ENCODE results near the gene RBM18. TPM values are rescaled to one million over a fixed set of nuclear protein-coding genes. Genes with fewer than 3 reads are reported as not detected.

RBM18 gene
- total RNA-seq, 4 donors from 2014 or later = 8.1 to 18.8 (median 10.1) TPM

- TF ChIP-seq, protein P1, sequence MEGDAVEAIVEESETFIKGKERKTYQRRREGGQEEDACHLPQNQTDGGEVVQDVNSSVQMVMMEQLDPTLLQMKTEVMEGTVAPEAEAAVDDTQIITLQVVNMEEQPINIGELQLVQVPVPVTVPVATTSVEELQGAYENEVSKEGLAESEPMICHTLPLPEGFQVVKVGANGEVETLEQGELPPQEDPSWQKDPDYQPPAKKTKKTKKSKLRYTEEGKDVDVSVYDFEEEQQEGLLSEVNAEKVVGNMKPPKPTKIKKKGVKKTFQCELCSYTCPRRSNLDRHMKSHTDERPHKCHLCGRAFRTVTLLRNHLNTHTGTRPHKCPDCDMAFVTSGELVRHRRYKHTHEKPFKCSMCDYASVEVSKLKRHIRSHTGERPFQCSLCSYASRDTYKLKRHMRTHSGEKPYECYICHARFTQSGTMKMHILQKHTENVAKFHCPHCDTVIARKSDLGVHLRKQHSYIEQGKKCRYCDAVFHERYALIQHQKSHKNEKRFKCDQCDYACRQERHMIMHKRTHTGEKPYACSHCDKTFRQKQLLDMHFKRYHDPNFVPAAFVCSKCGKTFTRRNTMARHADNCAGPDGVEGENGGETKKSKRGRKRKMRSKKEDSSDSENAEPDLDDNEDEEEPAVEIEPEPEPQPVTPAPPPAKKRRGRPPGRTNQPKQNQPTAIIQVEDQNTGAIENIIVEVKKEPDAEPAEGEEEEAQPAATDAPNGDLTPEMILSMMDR (IDR thresholded peaks at IDR 0.05; ENCODE audit: low read depth) = no peak
These were observed 36.5 kb downstream of the RBM18 start for GRCh38 chr9:122228191-122228567.

DNA sequence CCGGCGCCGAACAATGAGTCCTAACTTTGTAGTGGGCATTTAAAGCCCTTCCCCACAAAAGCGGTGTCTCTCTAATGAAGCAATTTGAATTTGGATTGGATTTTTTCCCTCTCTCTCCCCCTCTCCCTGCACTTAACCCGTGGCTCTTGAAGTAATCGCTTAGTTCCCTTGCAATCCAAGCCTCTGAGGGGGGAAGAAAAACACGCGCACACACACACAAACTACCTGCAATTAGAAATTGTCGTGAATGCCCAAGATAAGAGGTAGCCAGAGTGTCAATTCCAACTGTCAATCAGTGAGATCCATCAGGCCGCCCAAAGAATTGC lies 37.1 kb downstream of the RBM18 start:
- TF ChIP-seq, protein P1 (IDR thresholded peaks at IDR 0.05; ENCODE audit: low read depth) = no peak

DNA sequence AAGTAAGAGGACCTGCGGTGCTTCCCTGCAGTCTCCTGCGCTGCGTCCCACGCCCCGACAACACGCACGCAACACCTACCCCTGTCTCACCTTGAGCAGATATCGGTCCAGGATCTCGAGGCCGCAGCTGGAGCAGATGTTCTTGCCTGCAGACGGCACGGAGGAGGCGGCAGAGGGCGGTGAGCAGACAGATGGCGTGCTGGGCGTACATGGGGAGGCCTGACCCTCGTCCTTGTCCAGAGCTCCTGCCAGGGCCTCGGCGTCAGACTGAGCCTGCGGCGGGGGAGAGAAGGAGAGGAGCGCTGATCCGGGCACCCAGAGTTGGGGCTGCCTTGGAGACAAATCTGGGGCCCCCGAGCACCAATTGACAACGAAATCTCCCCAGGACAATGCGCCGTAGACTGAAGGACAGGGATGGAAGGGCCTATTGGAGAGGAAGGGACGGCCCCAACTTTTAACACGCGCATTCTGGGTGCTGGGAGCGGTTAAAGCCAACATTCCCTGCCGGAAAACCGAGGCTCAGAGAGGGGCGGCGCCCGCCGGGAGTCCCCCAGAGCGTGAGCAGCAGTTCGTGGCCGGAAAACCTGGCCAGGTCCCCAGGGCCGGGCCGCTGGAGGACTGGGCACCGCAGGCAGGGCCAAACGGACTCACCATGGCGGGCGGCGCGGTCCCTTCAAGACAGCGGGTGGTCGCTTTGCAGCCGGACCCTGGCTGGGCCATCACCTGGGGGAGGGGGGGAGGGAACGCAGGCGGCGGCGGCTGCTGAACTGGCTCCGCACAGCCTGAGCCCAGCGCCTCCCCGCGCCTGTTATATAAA lies 37.7 kb downstream of the RBM18 start:
- TF ChIP-seq, protein P1 (IDR thresholded peaks at IDR 0.05; ENCODE audit: low read depth) = no peak

GRCh38 chr9:122226142-122226757 lies 38.4 kb downstream of the RBM18 start:
- TF ChIP-seq, protein P1 (IDR thresholded peaks at IDR 0.05; ENCODE audit: low read depth) = no peak

GRCh38 chr9:122225312-122226141 lies 39.1 kb downstream of the RBM18 start:
- TF ChIP-seq, protein P1 (IDR thresholded peaks at IDR 0.05; ENCODE audit: low read depth) = no peak

GRCh38 chr9:122223435-122223834 lies 41.2 kb downstream of the RBM18 start:
- TF ChIP-seq, protein P1 (IDR thresholded peaks at IDR 0.05; ENCODE audit: low read depth) = no peak

GRCh38 chr9:122222791-122223190 lies 41.8 kb downstream of the RBM18 start:
- TF ChIP-seq, protein P1 (IDR thresholded peaks at IDR 0.05; ENCODE audit: low read depth) = no peak
